GM12874 (cell line): ENCODE data around the gene AZGP1.

Experiments used
- TF ChIP-seq, protein P1 (sequence below): IDR thresholded peaks from 2 replicates; pipeline ENCODE4 v1.5.1; 2011; ENCODE audit warnings: low read depth, mild to moderate bottlenecking, control low read depth, low read length, moderate library complexity; ENCODE audit not compliant: insufficient read depth

Gene AZGP1

DNA sequence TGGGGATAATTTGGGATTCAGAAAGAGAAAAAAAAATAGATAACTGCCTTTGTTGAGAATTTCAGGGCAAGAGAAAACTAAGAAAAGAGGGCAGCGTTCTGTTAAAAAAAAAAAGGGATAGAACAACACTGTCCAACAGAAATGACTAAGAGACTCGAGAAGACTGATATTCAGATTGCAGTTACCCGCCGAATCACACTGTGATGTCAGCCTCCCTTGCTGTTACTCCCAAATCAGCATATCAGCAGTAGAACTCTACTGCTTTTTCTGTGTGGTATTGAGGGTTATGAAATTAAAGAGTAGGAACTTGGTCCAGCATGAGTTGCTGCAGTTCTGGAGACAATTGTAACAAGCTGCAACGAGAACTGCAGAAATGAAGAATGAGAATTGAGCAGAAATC lies 48.3 kb downstream of the AZGP1 start:
- TF ChIP-seq, protein P1, sequence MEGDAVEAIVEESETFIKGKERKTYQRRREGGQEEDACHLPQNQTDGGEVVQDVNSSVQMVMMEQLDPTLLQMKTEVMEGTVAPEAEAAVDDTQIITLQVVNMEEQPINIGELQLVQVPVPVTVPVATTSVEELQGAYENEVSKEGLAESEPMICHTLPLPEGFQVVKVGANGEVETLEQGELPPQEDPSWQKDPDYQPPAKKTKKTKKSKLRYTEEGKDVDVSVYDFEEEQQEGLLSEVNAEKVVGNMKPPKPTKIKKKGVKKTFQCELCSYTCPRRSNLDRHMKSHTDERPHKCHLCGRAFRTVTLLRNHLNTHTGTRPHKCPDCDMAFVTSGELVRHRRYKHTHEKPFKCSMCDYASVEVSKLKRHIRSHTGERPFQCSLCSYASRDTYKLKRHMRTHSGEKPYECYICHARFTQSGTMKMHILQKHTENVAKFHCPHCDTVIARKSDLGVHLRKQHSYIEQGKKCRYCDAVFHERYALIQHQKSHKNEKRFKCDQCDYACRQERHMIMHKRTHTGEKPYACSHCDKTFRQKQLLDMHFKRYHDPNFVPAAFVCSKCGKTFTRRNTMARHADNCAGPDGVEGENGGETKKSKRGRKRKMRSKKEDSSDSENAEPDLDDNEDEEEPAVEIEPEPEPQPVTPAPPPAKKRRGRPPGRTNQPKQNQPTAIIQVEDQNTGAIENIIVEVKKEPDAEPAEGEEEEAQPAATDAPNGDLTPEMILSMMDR, result no peak

DNA sequence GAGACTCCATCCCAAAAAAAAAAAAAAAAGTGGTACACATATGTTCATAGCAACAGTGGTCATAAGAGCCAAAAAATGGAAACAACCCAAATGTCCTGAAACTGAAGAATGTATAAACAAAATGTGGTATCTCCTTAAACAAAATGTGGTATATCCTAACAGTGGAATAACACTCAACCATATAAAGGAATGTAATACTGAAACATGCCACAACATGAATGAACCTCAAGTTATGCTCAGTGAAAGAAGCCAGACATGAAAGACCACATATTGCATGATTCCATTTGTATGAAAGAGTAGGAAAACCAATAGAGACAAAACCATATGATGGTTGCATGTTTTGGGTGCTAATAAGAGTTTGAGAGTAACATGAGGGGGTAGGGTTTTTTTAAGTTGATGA lies 49.5 kb downstream of the AZGP1 start:
- TF ChIP-seq, protein P1, result no peak

DNA sequence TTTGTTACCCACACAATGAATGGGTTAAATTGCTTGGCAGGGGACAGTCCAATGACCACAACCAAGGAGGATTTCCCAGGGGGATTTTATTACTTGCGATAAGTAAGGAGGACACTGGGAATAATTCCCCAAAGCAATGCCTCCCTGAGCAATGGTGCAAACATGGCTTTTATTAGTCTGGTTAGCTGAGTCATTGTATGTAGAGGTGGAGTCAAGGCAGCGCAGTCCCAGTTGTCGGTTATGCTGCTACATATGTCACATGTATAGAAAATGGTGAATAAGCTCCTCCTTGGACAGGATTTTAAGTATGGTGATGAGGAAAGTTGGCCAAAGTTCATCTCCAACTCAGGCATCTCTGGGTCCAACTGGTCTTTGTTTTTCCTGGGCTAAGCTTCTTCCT lies 52.6 kb downstream of the AZGP1 start:
- TF ChIP-seq, protein P1, result no peak

DNA sequence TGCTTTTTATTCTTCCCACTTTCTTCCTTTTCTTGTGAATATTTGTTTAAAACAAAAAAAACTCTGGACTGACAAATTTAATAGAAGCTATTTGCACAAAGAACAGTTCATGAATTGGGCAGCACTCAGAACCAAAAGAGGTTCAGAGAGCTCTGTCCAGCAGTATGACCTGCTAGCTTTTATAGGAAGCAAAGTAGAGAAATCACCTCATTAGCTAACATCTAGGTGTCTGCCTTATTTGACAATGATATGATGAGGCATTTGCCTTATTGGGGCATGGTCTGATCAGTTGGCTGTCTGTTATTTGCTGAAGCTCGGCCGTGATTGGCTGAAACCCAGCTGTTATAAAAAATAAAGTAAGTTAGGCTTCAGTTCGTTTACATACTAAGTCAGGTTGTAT lies 55.7 kb downstream of the AZGP1 start:
- TF ChIP-seq, protein P1, result no peak

DNA sequence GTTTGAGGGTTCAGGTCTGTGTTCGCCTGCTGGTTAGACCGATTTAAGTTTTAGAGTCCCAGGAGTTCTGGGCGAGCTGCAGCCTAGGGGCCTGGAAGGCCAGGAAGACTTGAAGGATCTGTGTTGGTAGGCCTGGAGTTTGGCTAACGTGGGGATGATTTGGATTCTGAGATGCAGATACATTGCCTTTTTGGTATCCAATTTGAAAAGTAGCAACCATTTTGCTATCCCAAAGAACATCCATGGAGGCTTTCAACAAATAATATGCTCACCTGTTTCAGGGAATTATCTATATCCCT lies 56.1 kb downstream of the AZGP1 start:
- TF ChIP-seq, protein P1, result no peak

DNA sequence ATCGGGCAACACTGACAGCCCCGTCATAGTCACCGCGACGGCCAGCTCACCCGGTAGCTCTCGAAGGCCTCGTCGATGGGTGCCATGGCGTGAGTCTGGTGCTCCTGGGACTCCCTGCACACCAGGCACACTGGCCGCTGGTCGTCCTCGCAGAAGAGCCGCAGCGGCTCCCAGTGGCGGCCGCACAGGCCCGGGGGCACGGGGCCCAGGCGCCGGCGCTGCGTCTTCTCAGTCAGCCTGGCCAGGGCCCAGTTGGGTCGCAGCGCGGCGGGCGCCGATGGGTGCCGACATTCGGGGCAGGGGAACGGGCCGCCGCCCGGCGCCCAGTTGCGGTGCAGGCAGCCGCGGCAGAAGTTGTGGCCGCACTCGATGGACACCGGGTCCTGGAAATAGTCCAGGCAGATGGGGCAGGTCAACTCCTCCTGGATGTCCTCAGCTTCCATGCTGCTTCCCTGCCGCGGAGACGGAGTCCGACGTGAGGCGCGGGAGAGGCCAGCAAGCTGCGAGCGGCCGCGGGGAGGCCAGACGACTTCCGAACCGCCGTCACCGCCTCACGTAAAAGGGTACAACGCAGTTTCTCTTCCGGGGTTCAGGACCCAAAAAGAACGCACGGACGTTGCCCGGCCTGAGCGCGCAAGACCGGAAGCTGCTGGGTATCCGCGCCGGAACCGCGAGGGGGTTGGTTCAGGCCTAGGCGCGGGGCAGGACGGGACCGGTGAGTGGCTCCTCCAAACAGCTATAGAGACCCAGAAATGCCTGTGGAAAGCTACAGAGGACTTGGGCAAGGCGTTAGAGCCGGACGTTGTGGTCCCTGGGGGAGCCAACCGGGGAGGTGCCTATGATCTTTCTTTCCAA lies 56.6 kb downstream of the AZGP1 start, which contains the start of gene TRIM4:
Gene TRIM4, minus strand, starts transcription at position 572 of the 855 bp plus-strand sequence. Its CDS starts 129 bp downstream, at position 443.
- TF ChIP-seq, protein P1, result peak; percentile 29; the same call in 1 of the 2 replicates
